ENCODE results near the gene ACAN. TPM values are rescaled to one million over a fixed set of nuclear protein-coding genes. Genes with fewer than 3 reads are reported as not detected.

ACAN gene
- total RNA-seq, 2 experiments from 2014 or later, result not detected

DNA sequence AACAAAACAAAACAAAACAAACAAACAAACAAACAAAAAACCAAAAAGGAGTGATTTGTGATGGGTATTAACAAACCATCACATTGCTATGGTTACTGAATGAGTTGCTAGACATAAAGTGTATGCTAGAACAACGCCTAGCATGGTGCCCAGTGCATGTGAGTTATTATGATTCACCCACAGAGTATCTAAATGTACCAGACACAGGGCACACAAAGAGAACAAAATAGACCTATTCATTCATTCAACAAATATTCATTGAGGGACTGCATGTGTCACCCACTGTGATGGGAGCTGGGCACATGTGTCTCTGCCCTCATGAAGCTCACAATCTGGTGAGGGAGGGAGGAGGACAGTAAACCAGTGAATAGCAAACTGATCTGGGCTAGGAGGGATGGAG, 11.6 kb upstream of the ACAN start:
- no peak overlapping the region for H3K27ac Mint-ChIP-seq
- ChIA-PET POLR2A (no interaction called here), CTCF (no interaction called here)
- peaks cover 53% of the 10 kb centered on the region for H3K27me3 Mint-ChIP-seq
- H3K4me1 Mint-ChIP-seq (ENCODE audit: low read depth), result no peaks in the 10 kb centered on the region
- DNase-seq (no peak), ATAC-seq (ENCODE audit: poor library complexity) (no peak)
- H3K4me3 Mint-ChIP-seq, result no peak overlapping the region
- intact Hi-C loops (cut with DNase I, micrococcal nuclease), result no loop called here
- H3K4me1 ChIP-seq (ENCODE audit: insufficient read depth, low read length), result no peaks in the 10 kb centered on the region
- no peaks in the 10 kb centered on the region for H3K36me3 ChIP-seq (ENCODE audit: insufficient read depth, low read length)
- no peaks in the 10 kb centered on the region for H3K9me3 ChIP-seq (ENCODE audit: control insufficient read depth in 1 of 2, insufficient read depth in 1 of 2, low read length in 2 of 2)
- peaks cover 5% of the 10 kb centered on the region for H3K9me3 Mint-ChIP-seq
- peaks cover 13 to 42% of the 10 kb centered on the region in 2 experiments for H3K27me3 ChIP-seq (ENCODE audit: control insufficient read depth in 1 of 2, insufficient read depth in 2 of 2, low read length in 2 of 2)
- H3K4me3 ChIP-seq (ENCODE audit: low read length), result no peak overlapping the region
- TF ChIP-seq CTCF (IDR thresholded peaks at IDR 0.05), result no peak
- H3K36me3 Mint-ChIP-seq (ENCODE audit: low read depth), result no peaks in the 10 kb centered on the region
- no peak overlapping the region for H3K27ac ChIP-seq (ENCODE audit: low read depth in 1 of 2, low read length in 2 of 2)

DNA sequence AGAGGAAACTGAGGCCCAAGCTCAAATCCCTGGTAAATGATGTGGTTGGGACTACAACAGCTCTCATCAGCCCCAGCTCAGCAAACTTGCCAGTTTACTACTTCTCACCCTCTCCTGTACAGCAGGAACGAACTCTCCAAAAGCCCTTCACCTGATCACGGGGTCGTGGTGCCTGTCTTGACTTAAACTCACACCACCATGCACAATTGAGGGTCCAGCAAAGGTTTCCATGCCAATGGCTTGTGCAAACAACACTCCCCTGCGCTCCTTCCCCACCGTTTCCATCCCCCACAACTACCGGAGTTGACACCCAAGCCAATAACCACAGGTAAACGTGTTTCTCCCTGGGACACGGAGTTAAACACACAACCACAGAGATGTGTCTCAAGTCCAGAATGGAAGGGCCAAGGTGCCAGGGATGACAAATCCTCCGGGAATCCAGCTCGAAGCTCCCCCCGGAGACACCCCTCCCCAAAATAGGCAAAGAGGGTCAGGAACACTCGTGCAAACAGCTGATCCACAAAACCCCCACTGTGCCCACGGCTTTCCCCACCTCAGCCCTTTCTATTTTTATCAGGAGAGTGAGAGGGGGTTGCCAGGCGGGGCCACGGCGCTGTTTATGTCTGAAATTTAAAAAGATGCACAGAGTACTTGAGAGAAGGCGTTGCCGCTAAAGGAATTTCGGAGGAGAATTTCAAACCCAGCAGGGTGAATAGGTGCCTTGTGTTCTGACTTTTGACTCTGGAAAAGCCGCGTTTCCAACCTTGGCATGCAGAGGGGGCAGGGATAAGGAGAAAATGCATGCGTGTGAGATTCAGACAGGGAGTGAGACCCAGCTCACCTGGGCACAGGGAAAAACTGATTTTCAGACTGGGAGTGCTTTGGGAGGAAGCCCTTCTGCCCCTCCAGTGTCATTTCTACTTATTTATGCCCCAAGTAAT, 10.6 kb upstream of the ACAN start:
- no peak for DNase-seq
- peaks cover 58% of the 10 kb centered on the region for H3K27me3 Mint-ChIP-seq

GRCh38 chr15:88794001-88794400, 9.2 kb upstream of the ACAN start:
- peaks cover 72% of the 10 kb centered on the region for H3K27me3 Mint-ChIP-seq
- Histone ChIP-seq H3K4me3 (ENCODE audit: low read length) (no peak overlapping the region), H3K9me3 (ENCODE audit: control insufficient read depth in 1 of 2, insufficient read depth in 1 of 2, low read length in 2 of 2) (no peaks in the 10 kb centered on the region), H3K27me3 (ENCODE audit: control insufficient read depth in 1 of 2, insufficient read depth in 2 of 2, low read length in 2 of 2) (peaks cover 18 to 56% of the 10 kb centered on the region in 2 experiments), H3K36me3 (ENCODE audit: insufficient read depth, low read length) (no peaks in the 10 kb centered on the region), H3K27ac (ENCODE audit: low read depth in 1 of 2, low read length in 2 of 2) (no peak overlapping the region), H3K4me1 (ENCODE audit: insufficient read depth, low read length) (no peaks in the 10 kb centered on the region)
- intact Hi-C loops (cut with DNase I, micrococcal nuclease), result no loop called here
- H3K9me3 Mint-ChIP-seq, result no peaks in the 10 kb centered on the region
- no peak for DNase-seq
- no peak overlapping the region for H3K4me3 Mint-ChIP-seq
- no peak for ATAC-seq (ENCODE audit: poor library complexity)
- ChIA-PET CTCF (no interaction called here), POLR2A (no interaction called here)
- no peak for TF ChIP-seq CTCF (IDR thresholded peaks at IDR 0.05)
- H3K4me1 Mint-ChIP-seq (ENCODE audit: low read depth), result no peaks in the 10 kb centered on the region
- H3K27ac Mint-ChIP-seq, result no peak overlapping the region
- H3K36me3 Mint-ChIP-seq (ENCODE audit: low read depth), result no peaks in the 10 kb centered on the region

More for the DNA sequence above, 10.6 kb upstream of the ACAN start:
- peaks cover 13 to 48% of the 10 kb centered on the region in 2 experiments for H3K27me3 ChIP-seq (ENCODE audit: control insufficient read depth in 1 of 2, insufficient read depth in 2 of 2, low read length in 2 of 2)
- no peak overlapping the region for H3K4me3 Mint-ChIP-seq
- no peak for TF ChIP-seq CTCF (IDR thresholded peaks at IDR 0.05)
- intact Hi-C loops (cut with DNase I, micrococcal nuclease), result no loop called here
- H3K36me3 Mint-ChIP-seq (ENCODE audit: low read depth), result no peaks in the 10 kb centered on the region
- CTCF ChIA-PET, result no interaction called here
- no peaks in the 10 kb centered on the region for H3K4me1 ChIP-seq (ENCODE audit: insufficient read depth, low read length)
- no peaks in the 10 kb centered on the region for H3K9me3 Mint-ChIP-seq
- H3K9me3 ChIP-seq (ENCODE audit: control insufficient read depth in 1 of 2, insufficient read depth in 1 of 2, low read length in 2 of 2), result no peaks in the 10 kb centered on the region
- H3K4me1 Mint-ChIP-seq (ENCODE audit: low read depth), result no peaks in the 10 kb centered on the region
- no peaks in the 10 kb centered on the region for H3K36me3 ChIP-seq (ENCODE audit: insufficient read depth, low read length)
- POLR2A ChIA-PET, result no interaction called here
- H3K27ac Mint-ChIP-seq, result no peak overlapping the region
- H3K27ac ChIP-seq (ENCODE audit: low read depth in 1 of 2, low read length in 2 of 2), result no peak overlapping the region
- H3K4me3 ChIP-seq (ENCODE audit: low read length), result no peak overlapping the region
- no peak for ATAC-seq (ENCODE audit: poor library complexity)
